DMS53 treated with DMSO at 0.1 percent for 48 hours (cell line): ENCODE data around the gene TCN2.
"Not testable (repeated sequence)": the region's sequence is repeated elsewhere in the genome, so short reads cannot be mapped to it uniquely, and the experiment has no call there.

Experiments used
- DNase-seq: peaks from one replicate; lab custom pipeline; 2025; ENCODE audit not compliant: unreplicated experiment; lab: John Stamatoyannopoulos, UW

The TCN2 gene

GRCh38 chr22:30643055-30643875 lies 36.3 kb downstream of the TCN2 start:
- DNase-seq: no peak

GRCh38 chr22:30646518-30647160 lies 39.7 kb downstream of the TCN2 start:
- DNase-seq: no peak

GRCh38 chr22:30647536-30647935 lies 40.6 kb downstream of the TCN2 start:
- no peak for DNase-seq

GRCh38 chr22:30648825-30649224 lies 41.9 kb downstream of the TCN2 start:
- no peak for DNase-seq

GRCh38 chr22:30649430-30650007 lies 42.5 kb downstream of the TCN2 start:
- no peak for DNase-seq

GRCh38 chr22:30650508-30651116 lies 43.6 kb downstream of the TCN2 start:
- no peak for DNase-seq

- DNase-seq: no peak
Observed at GRCh38 chr22:30652852-30653251, 45.9 kb downstream of the TCN2 start.

GRCh38 chr22:30654361-30654760 lies 47.4 kb downstream of the TCN2 start:
- DNase-seq: no peak

- DNase-seq: no peak
Observed at GRCh38 chr22:30655532-30655931, 48.6 kb downstream of the TCN2 start.

GRCh38 chr22:30662040-30662439 lies 55.1 kb downstream of the TCN2 start:
- no peak for DNase-seq

- DNase-seq: no peak
Observed at GRCh38 chr22:30664798-30665197, 57.8 kb downstream of the TCN2 start.

GRCh38 chr22:30665266-30665665 lies 58.3 kb downstream of the TCN2 start:
- no peak for DNase-seq

- no peak for DNase-seq
Observed at GRCh38 chr22:30665786-30666185, 58.8 kb downstream of the TCN2 start.

GRCh38 chr22:30667107-30667493 lies 60.1 kb downstream of the TCN2 start:
- no peak for DNase-seq

GRCh38 chr22:30667494-30668385 lies 60.8 kb downstream of the TCN2 start, which contains the start of gene DUSP18:
TSS of gene DUSP18 (minus strand) at chr22:30667875. CDS start at chr22:30664003, 3,872 bp downstream.
- peak; percentile 21 for DNase-seq

- no peak for DNase-seq
Observed at GRCh38 chr22:30668386-30668710, 61.4 kb downstream of the TCN2 start.

- no peak for DNase-seq
Observed at GRCh38 chr22:30671071-30671470, 64.1 kb downstream of the TCN2 start.

- DNase-seq: no peak
Observed at GRCh38 chr22:30673136-30673535, 66.2 kb downstream of the TCN2 start.

- DNase-seq: no peak
Observed at GRCh38 chr22:30674482-30674881, 67.5 kb downstream of the TCN2 start.

- DNase-seq: no peak
Observed at GRCh38 chr22:30675436-30675835, 68.5 kb downstream of the TCN2 start.

GRCh38 chr22:30676565-30676964 lies 69.6 kb downstream of the TCN2 start:
- DNase-seq: not testable (repeated sequence)
